Measurements from ENCODE around the gene TTLL9. TPM values are rescaled to one million over a fixed set of nuclear protein-coding genes. Genes with fewer than 3 reads are reported as not detected.

Gene TTLL9
- total RNA-seq, 1 donor from 2014 or later: not detected

DNA sequence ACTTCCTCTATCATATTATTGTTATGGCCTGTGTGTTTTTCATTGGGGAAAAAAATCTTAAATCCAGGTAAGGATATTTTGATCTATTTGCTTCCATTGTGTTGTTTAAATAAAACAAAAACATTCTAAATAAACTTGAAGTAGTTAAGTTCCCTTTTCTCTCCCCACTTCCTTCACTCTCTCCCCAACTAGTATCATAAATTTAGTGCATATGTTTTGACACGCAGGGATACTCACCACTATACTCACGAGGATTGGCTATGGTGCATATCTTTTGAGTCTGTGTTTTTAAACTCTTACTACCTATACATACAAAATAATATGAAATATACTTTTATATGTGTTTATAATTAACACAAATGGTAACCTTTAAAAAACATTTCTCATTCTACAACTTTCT, 5.2 kb downstream of the TTLL9 start:
- no peak for DNase-seq (ENCODE audit: low read depth)
- TF ChIP-seq, protein P1, sequence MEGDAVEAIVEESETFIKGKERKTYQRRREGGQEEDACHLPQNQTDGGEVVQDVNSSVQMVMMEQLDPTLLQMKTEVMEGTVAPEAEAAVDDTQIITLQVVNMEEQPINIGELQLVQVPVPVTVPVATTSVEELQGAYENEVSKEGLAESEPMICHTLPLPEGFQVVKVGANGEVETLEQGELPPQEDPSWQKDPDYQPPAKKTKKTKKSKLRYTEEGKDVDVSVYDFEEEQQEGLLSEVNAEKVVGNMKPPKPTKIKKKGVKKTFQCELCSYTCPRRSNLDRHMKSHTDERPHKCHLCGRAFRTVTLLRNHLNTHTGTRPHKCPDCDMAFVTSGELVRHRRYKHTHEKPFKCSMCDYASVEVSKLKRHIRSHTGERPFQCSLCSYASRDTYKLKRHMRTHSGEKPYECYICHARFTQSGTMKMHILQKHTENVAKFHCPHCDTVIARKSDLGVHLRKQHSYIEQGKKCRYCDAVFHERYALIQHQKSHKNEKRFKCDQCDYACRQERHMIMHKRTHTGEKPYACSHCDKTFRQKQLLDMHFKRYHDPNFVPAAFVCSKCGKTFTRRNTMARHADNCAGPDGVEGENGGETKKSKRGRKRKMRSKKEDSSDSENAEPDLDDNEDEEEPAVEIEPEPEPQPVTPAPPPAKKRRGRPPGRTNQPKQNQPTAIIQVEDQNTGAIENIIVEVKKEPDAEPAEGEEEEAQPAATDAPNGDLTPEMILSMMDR (IDR thresholded peaks at IDR 0.05; ENCODE audit: insufficient read depth, low read length, poor library complexity, severe bottlenecking): no peak
- Histone ChIP-seq H3K27me3 (ENCODE audit: control insufficient read depth, insufficient read depth, low read length) (peaks cover 19% of the 10 kb centered on the region), H3K36me3 (ENCODE audit: control insufficient read depth, insufficient read depth, low read length) (no peaks in the 10 kb centered on the region), H3K4me3 (ENCODE audit: low read depth, low read length) (no peak overlapping the region)

DNA sequence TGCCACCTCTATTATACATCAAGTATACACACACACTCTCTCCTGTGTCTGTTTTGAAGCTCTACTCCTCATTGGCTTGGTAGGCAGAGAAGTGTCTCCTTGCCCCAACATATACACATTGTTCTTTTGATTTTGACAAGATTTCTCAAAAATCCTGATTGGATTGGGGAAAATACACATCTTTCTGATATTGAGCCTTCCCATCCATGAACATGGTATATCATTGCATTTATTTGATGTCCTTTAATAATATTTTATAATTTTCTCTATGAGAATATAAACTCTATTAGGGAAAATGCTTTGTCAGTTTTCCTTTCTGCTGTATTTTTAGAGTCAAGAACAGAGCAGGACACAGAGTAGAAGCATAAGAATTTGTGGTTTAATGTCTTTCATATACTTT, 7.2 kb downstream of the TTLL9 start:
- Histone ChIP-seq H3K27me3 (ENCODE audit: control insufficient read depth, insufficient read depth, low read length) (peaks cover 6% of the 10 kb centered on the region), H3K4me3 (ENCODE audit: low read depth, low read length) (no peak overlapping the region), H3K36me3 (ENCODE audit: control insufficient read depth, insufficient read depth, low read length) (no peaks in the 10 kb centered on the region)
- TF ChIP-seq, protein P1 (IDR thresholded peaks at IDR 0.05; ENCODE audit: insufficient read depth, low read length, poor library complexity, severe bottlenecking): no peak
- no peak for DNase-seq (ENCODE audit: low read depth)

- Histone ChIP-seq H3K27me3 (ENCODE audit: control insufficient read depth, insufficient read depth, low read length) (no peaks in the 10 kb centered on the region), H3K36me3 (ENCODE audit: control insufficient read depth, insufficient read depth, low read length) (no peaks in the 10 kb centered on the region), H3K4me3 (ENCODE audit: low read depth, low read length) (peak overlapping the region; percentile 50)
- DNase-seq (ENCODE audit: low read depth): peak; percentile 77
- TF ChIP-seq, protein P1 (IDR thresholded peaks at IDR 0.05; ENCODE audit: insufficient read depth, low read length, poor library complexity, severe bottlenecking): no peak
Measured at GRCh38 chr20:31879143-31879987, 8.9 kb downstream of the TTLL9 start.

DNA sequence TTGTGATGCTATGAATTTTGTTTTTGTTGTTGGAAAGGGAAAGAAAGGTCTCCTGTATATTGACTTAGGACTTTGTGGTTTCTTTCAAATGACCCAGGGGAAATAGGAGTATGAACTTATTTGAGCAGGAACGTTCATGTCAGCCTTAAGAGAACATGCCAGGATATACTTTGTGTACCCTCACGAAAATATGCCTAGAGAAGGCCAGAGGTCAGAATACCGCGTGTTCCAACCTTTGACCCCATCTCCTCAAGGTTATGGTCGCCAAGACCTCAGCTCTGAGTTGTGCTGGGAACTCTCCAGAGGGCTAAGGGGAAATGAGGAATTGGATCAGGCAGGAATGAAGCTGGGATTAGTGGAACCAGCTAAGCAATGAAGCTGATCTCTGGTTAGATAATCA, 11.5 kb downstream of the TTLL9 start:
- H3K4me3 ChIP-seq (ENCODE audit: low read depth, low read length): no peak overlapping the region
- no peaks in the 10 kb centered on the region for H3K36me3 ChIP-seq (ENCODE audit: control insufficient read depth, insufficient read depth, low read length)
- TF ChIP-seq, protein P1 (IDR thresholded peaks at IDR 0.05; ENCODE audit: insufficient read depth, low read length, poor library complexity, severe bottlenecking): no peak
- H3K27me3 ChIP-seq (ENCODE audit: control insufficient read depth, insufficient read depth, low read length): no peaks in the 10 kb centered on the region
- DNase-seq (ENCODE audit: low read depth): no peak

DNA sequence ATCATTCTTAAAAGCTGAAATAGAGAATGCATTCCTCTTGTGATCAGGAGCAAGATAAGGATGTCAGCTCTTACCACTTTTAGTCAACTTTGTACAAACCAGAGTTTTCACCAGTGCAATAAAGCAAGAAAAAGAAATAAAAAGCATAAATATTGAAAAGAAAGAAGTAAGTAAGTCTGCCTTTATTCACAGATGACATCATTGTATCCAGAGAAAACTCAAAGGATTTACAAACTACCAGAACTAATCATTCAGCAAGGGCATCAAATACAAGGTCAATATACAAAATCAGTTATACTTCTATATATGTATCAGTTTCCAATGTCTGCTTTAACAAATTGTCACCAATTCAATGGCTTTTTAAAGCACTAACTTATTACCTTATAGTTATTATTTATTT, 13.4 kb downstream of the TTLL9 start:
- Histone ChIP-seq H3K36me3 (ENCODE audit: control insufficient read depth, insufficient read depth, low read length) (no peaks in the 10 kb centered on the region), H3K4me3 (ENCODE audit: low read depth, low read length) (no peak overlapping the region), H3K27me3 (ENCODE audit: control insufficient read depth, insufficient read depth, low read length) (no peaks in the 10 kb centered on the region)
- no peak for DNase-seq (ENCODE audit: low read depth)
- TF ChIP-seq, protein P1 (IDR thresholded peaks at IDR 0.05; ENCODE audit: insufficient read depth, low read length, poor library complexity, severe bottlenecking): no peak

GRCh38 chr20:31890646-31891045, 20.2 kb downstream of the TTLL9 start:
- Histone ChIP-seq H3K27me3 (ENCODE audit: control insufficient read depth, insufficient read depth, low read length) (no peaks in the 10 kb centered on the region), H3K36me3 (ENCODE audit: control insufficient read depth, insufficient read depth, low read length) (no peaks in the 10 kb centered on the region), H3K4me3 (ENCODE audit: low read depth, low read length) (no peak overlapping the region)
- TF ChIP-seq, protein P1 (IDR thresholded peaks at IDR 0.05; ENCODE audit: insufficient read depth, low read length, poor library complexity, severe bottlenecking): no peak
- no peak for DNase-seq (ENCODE audit: low read depth)
